ENCODE measurements around the gene SLC7A6. TPM values are rescaled to one million over a fixed set of nuclear protein-coding genes. Genes with fewer than 3 reads are reported as not detected.

The SLC7A6 gene
- total RNA-seq, 1 experiment from 2014 or later, result 28.5 TPM

- no peaks in the 10 kb centered on the region for H3K27me3 ChIP-seq (ENCODE audit: insufficient read depth, low read length)
- H3K9me2 ChIP-seq (ENCODE audit: insufficient read depth), result no peaks in the 10 kb centered on the region
- ChIA-PET POLR2A (no interaction called here), CTCF (interaction anchor here (1.2 kb wide), 1 partner anchor 9 kb away, joined by 4 read pairs; the partner anchor contains the start of gene SLC7A6), RAD21 (ENCODE audit: low non-redundant PET in 1 of 2, low total read pairs in 2 of 2, uncharacterized antibody in 2 of 2, unreplicated experiment in 2 of 2) (no interaction called here)
- no peak overlapping the region for H3K27ac ChIP-seq (ENCODE audit: low read depth, low read length)
- H4K20me1 ChIP-seq (ENCODE audit: insufficient read depth), result peaks cover 15% of the 10 kb centered on the region; the same call in 1 of the 2 replicates
- H3K4me1 ChIP-seq (ENCODE audit: control insufficient read depth in 1 of 2, insufficient read depth in 2 of 2, low read length in 2 of 2), result no peaks in the 10 kb centered on the region; a peak in 1 of 4 replicates
- no peak for TF ChIP-seq CEBPB (IDR thresholded peaks at IDR 0.05; ENCODE audit: low read depth)
- no peak for TF ChIP-seq EGR1 (IDR thresholded peaks at IDR 0.05; ENCODE audit: low read depth)
- H2AFZ ChIP-seq (ENCODE audit: low read depth, low read length, poor library complexity, severe bottlenecking), result no peak overlapping the region
- no peaks in the 10 kb centered on the region for H3K9me3 ChIP-seq (ENCODE audit: control insufficient read depth in 1 of 2, insufficient read depth in 1 of 2, low read depth in 1 of 2, low read length in 2 of 2)
- peaks cover 71% of the 10 kb centered on the region for H3K79me2 ChIP-seq (ENCODE audit: insufficient read depth, low read length)
- no peak overlapping the region for H3K4me2 ChIP-seq (ENCODE audit: low read length)
- DNase-seq (ENCODE audit: low read depth, low spot score) (no peak), ATAC-seq (no peak)
- H3K36me3 ChIP-seq (ENCODE audit: control insufficient read depth in 1 of 2, insufficient read depth in 2 of 2, low read length in 2 of 2), result peaks cover 0 to 13% of the 10 kb centered on the region in 2 experiments; a peak in 2 of 4 replicates
- H3K4me3 ChIP-seq (replicated peaks in 1 of 2; ENCODE audit: low read depth in 1 of 2, low read length in 2 of 2), result no peak overlapping the region
- intact Hi-C loops (cut with micrococcal nuclease), result no loop called here
- no TSS peak for BruUV-seq (replicated peaks)
- no peak overlapping the region for H3K9ac ChIP-seq (ENCODE audit: low read length)
Observed at GRCh38 chr16:68273459-68273858, 9.1 kb downstream of the SLC7A6 start.

GRCh38 chr16:68273896-68274295 lies 9.6 kb downstream of the SLC7A6 start:
- BruUV-seq (replicated peaks), result no TSS peak
- Histone ChIP-seq H4K20me1 (ENCODE audit: insufficient read depth) (peaks cover 14% of the 10 kb centered on the region; the same call in 1 of the 2 replicates), H3K4me3 (replicated peaks in 1 of 2; ENCODE audit: low read depth in 1 of 2, low read length in 2 of 2) (no peak overlapping the region), H2AFZ (ENCODE audit: low read depth, low read length, poor library complexity, severe bottlenecking) (no peak overlapping the region), H3K4me2 (ENCODE audit: low read length) (no peak overlapping the region), H3K9ac (ENCODE audit: low read length) (no peak overlapping the region), H3K36me3 (ENCODE audit: control insufficient read depth in 1 of 2, insufficient read depth in 2 of 2, low read length in 2 of 2) (peaks cover 0 to 13% of the 10 kb centered on the region in 2 experiments; a peak in 2 of 4 replicates), H3K27ac (ENCODE audit: low read depth, low read length) (no peak overlapping the region), H3K79me2 (ENCODE audit: insufficient read depth, low read length) (peaks cover 67% of the 10 kb centered on the region), H3K9me3 (ENCODE audit: control insufficient read depth in 1 of 2, insufficient read depth in 1 of 2, low read depth in 1 of 2, low read length in 2 of 2) (no peaks in the 10 kb centered on the region), H3K4me1 (ENCODE audit: control insufficient read depth in 1 of 2, insufficient read depth in 2 of 2, low read length in 2 of 2) (no peaks in the 10 kb centered on the region), H3K9me2 (ENCODE audit: insufficient read depth) (no peaks in the 10 kb centered on the region), H3K27me3 (ENCODE audit: insufficient read depth, low read length) (no peaks in the 10 kb centered on the region)
- DNase-seq (ENCODE audit: low read depth, low spot score) (no peak), ATAC-seq (no peak)
- intact Hi-C loops (cut with micrococcal nuclease), result no loop called here
- RAD21 ChIA-PET (ENCODE audit: low non-redundant PET in 1 of 2, low total read pairs in 2 of 2, uncharacterized antibody in 2 of 2, unreplicated experiment in 2 of 2), result no interaction called here
- POLR2A ChIA-PET, result no interaction called here
- CTCF ChIA-PET, result no interaction called here
- TF ChIP-seq SP1 (IDR thresholded peaks at IDR 0.05; ENCODE audit: low read depth) (no peak), SIN3A (IDR thresholded peaks at IDR 0.05; ENCODE audit: low read depth) (no peak), RAD21 (IDR thresholded peaks at IDR 0.05; ENCODE audit: low read depth) (no peak), CBX3 (IDR thresholded peaks at IDR 0.05; ENCODE audit: low read depth) (no peak), ELF1 (IDR thresholded peaks at IDR 0.05; ENCODE audit: borderline replicate concordance, low read depth) (no peak), MAX (IDR thresholded peaks at IDR 0.05) (no peak), SRF (IDR thresholded peaks at IDR 0.05; ENCODE audit: low read depth) (no peak), EZH2phosphoT487 (IDR thresholded peaks at IDR 0.05; ENCODE audit: borderline replicate concordance) (no peak), CEBPB (IDR thresholded peaks at IDR 0.05; ENCODE audit: low read depth) (no peak), CTCF (IDR thresholded peaks at IDR 0.05 in 2 of 3, conservative IDR thresholded peaks at IDR 0.05 in 1 of 3; ENCODE audit: borderline replicate concordance in 1 of 3, insufficient read depth in 1 of 3, low read depth in 2 of 3, low read length in 2 of 3) (no peak), ZFX (IDR thresholded peaks at IDR 0.05) (no peak), FOSL1 (IDR thresholded peaks at IDR 0.05; ENCODE audit: low read depth) (no peak), EGR1 (IDR thresholded peaks at IDR 0.05; ENCODE audit: low read depth) (no peak), YY1 (IDR thresholded peaks at IDR 0.05; ENCODE audit: extremely low read depth, insufficient replicate concordance, low read depth, low read length) (no peak), EZH2 (IDR thresholded peaks at IDR 0.05) (no peak), ZBTB33 (IDR thresholded peaks at IDR 0.05; ENCODE audit: extremely low read depth, insufficient replicate concordance, low read length) (no peak)

Data from HCT116 (cell line).